HAP-1 (cell line): ENCODE results near the gene MCF2L2.

Experiments
- DNase-seq, 2 experiments: peaks; one replicate each; pipeline ENCODE4 v3.0.0-alpha.2; 2016 to 2020; ENCODE audit warnings: low spot score in 2 of 2
- H3K27me3 ChIP-seq: fragments of 250-450 bp; sonication (Bioruptor Pico); 2 replicates; pipeline ENCODE4 v1.5.1; 2020; ENCODE audit warnings: low read depth, mild to moderate bottlenecking, moderate library complexity
- H3K36me3 ChIP-seq: fragments of 250-450 bp; sonication (Bioruptor Pico); replicated peaks from 2 replicates; pipeline ENCODE4 v1.5.1; 2020; ENCODE audit warnings: mild to moderate bottlenecking
- H3K4me1 ChIP-seq: fragments of 250-450 bp; sonication (Bioruptor Pico); 2 replicates; pipeline ENCODE4 v1.5.1; 2020; ENCODE audit warnings: mild to moderate bottlenecking
- H3K4me3 ChIP-seq: fragments of 250-450 bp; sonication (Bioruptor Pico); 2 replicates; pipeline ENCODE4 v1.5.1; 2020; ENCODE audit warnings: mild to moderate bottlenecking, moderate library complexity
- H3K9me3 ChIP-seq: fragments of 250-450 bp; sonication (Bioruptor Pico); 2 replicates; pipeline ENCODE4 v1.5.1; 2020; ENCODE audit warnings: mild to moderate bottlenecking, moderate library complexity
- in situ Hi-C: fragments of 300-500 bp; cut with MboI; formaldehyde crosslinking; loops from 3 replicates; pipeline ENCODE4 v1.14.3; 2020; ENCODE audit warnings: low sequenced_read_pairs, inconsistent platforms, mixed read lengths

MCF2L2 gene

GRCh38 chr3:183356920-183357319, 71.5 kb downstream of the MCF2L2 start:
- no peaks in the 10 kb centered on the region for H3K9me3 ChIP-seq
- no peak overlapping the region for H3K4me3 ChIP-seq
- H3K36me3 ChIP-seq = no peaks in the 10 kb centered on the region
- H3K4me1 ChIP-seq = no peaks in the 10 kb centered on the region
- H3K27me3 ChIP-seq = no peaks in the 10 kb centered on the region
- DNase-seq = no peak
- in situ Hi-C loops = no loop called here

- in situ Hi-C loops = no loop called here
- Histone ChIP-seq H3K27me3 (no peaks in the 10 kb centered on the region), H3K36me3 (no peaks in the 10 kb centered on the region), H3K4me1 (no peaks in the 10 kb centered on the region), H3K9me3 (no peaks in the 10 kb centered on the region), H3K4me3 (no peak overlapping the region)
- DNase-seq = no peak
Observed at GRCh38 chr3:183354874-183355273, 73.5 kb downstream of the MCF2L2 start.

GRCh38 chr3:183354325-183354831, 74.0 kb downstream of the MCF2L2 start:
- Histone ChIP-seq H3K27me3 (no peaks in the 10 kb centered on the region), H3K4me1 (no peaks in the 10 kb centered on the region), H3K9me3 (no peaks in the 10 kb centered on the region), H3K36me3 (no peaks in the 10 kb centered on the region), H3K4me3 (no peak overlapping the region)
- in situ Hi-C loops = no loop called here
- no peak for DNase-seq

- in situ Hi-C loops = no loop called here
- DNase-seq = no peak
Observed at GRCh38 chr3:183353421-183353820, 75.0 kb downstream of the MCF2L2 start.

GRCh38 chr3:183350164-183350563, 78.3 kb downstream of the MCF2L2 start:
- Histone ChIP-seq H3K36me3 (no peaks in the 10 kb centered on the region), H3K4me1 (no peaks in the 10 kb centered on the region), H3K27me3 (no peaks in the 10 kb centered on the region), H3K4me3 (no peak overlapping the region), H3K9me3 (no peaks in the 10 kb centered on the region)
- in situ Hi-C loops = no loop called here
- DNase-seq = no peak

More at GRCh38 chr3:183353421-183353820, 75.0 kb downstream of the MCF2L2 start:
- no peaks in the 10 kb centered on the region for H3K4me1 ChIP-seq
- H3K27me3 ChIP-seq = no peaks in the 10 kb centered on the region
- H3K36me3 ChIP-seq = no peaks in the 10 kb centered on the region
- H3K4me3 ChIP-seq = no peak overlapping the region
- no peaks in the 10 kb centered on the region for H3K9me3 ChIP-seq

- in situ Hi-C loops = no loop called here
- no peaks in the 10 kb centered on the region for H3K36me3 ChIP-seq
- H3K27me3 ChIP-seq = no peaks in the 10 kb centered on the region
- H3K4me1 ChIP-seq = no peaks in the 10 kb centered on the region
- no peak overlapping the region for H3K4me3 ChIP-seq
- no peak for DNase-seq
- H3K9me3 ChIP-seq = no peaks in the 10 kb centered on the region
Observed at GRCh38 chr3:183349421-183350157, 78.8 kb downstream of the MCF2L2 start.

DNA sequence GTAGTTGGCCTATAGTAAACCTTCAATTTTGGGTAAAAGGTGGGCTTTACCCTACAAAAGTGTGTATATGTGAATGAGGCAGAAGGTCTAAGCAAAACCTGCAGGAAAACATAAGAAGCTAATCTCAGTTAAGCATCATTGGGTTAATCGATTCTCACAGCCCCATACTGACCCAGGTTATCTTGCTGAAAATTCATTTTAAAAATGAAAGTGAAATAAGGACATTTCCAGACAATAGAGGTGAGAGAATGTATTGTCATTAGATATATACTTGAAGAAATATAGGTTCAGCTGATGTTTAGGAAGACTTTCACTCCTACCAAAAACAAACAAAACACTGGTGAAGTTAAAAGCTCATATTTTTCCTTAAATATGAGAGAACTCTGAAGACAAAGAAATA, 85.6 kb downstream of the MCF2L2 start:
- no peaks in the 10 kb centered on the region for H3K9me3 ChIP-seq
- H3K4me3 ChIP-seq = no peak overlapping the region
- no peaks in the 10 kb centered on the region for H3K27me3 ChIP-seq
- H3K4me1 ChIP-seq = no peaks in the 10 kb centered on the region
- no peaks in the 10 kb centered on the region for H3K36me3 ChIP-seq
- in situ Hi-C loops = no loop called here
- no peak for DNase-seq

DNA sequence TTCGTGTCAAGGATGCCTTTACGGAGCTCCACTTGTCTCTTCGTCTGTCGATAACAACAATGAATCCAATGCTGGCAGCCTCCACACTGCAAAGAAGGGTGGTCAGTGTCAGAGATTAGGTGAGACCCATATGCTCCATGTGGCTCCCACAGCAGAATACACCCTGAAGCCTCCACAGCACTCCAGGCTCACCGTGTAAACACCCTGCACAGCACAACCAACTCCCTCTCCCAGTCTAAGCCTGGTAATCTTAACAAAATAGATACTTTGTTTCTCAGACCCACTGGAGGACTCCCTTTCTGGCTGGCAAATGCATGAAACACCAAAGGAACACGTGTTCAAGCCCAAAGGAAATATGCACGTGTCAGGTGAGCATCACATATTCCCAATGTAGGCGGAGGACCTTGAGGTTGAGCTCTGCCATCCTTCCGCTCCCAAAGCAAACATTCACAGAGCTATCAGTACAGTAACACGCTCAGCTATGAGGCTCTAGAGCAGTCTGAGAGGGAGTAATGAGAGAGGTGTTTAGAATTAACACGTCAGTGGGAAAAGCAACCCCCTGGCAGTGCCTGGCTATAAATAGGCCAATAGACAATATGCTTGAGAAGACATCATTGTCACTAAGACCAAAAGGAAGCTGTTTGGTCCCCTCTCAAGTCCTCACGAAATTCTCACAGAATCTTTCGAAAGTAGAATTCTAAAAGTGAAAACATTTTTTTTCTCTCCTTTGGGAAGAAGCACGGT, 86.7 kb downstream of the MCF2L2 start:
- H3K9me3 ChIP-seq = no peaks in the 10 kb centered on the region
- DNase-seq = no peak
- no peaks in the 10 kb centered on the region for H3K27me3 ChIP-seq
- H3K4me3 ChIP-seq = no peak overlapping the region
- H3K4me1 ChIP-seq = no peaks in the 10 kb centered on the region
- H3K36me3 ChIP-seq = no peaks in the 10 kb centered on the region
- in situ Hi-C loops = no loop called here

DNA sequence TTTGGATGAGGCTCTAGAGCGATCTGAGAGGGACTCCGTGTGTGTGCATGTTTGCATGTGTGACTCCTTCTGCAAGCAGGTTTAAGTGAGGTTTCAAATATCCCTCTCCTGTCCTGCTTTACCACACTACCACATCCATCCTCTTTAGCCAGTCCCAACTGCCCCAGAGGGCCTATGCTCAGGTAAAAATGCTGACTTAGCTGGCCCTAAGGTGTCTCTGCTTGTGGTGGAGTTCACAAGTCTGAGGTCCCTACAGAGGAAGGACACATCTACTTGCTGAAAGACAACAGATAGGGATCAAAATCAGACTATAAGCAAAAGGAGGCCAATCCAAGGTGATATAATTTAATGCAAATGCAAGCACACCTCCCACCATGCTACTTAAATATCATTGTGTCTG, 88.2 kb downstream of the MCF2L2 start:
- Histone ChIP-seq H3K4me3 (no peak overlapping the region), H3K36me3 (no peaks in the 10 kb centered on the region), H3K9me3 (no peaks in the 10 kb centered on the region), H3K27me3 (no peaks in the 10 kb centered on the region), H3K4me1 (no peaks in the 10 kb centered on the region)
- in situ Hi-C loops = no loop called here
- no peak for DNase-seq

GRCh38 chr3:183339461-183340086, 88.8 kb downstream of the MCF2L2 start:
- in situ Hi-C loops = no loop called here
- DNase-seq = no peak
- Histone ChIP-seq H3K4me1 (no peaks in the 10 kb centered on the region), H3K27me3 (no peaks in the 10 kb centered on the region), H3K4me3 (no peak overlapping the region), H3K36me3 (no peaks in the 10 kb centered on the region), H3K9me3 (no peaks in the 10 kb centered on the region)

DNA sequence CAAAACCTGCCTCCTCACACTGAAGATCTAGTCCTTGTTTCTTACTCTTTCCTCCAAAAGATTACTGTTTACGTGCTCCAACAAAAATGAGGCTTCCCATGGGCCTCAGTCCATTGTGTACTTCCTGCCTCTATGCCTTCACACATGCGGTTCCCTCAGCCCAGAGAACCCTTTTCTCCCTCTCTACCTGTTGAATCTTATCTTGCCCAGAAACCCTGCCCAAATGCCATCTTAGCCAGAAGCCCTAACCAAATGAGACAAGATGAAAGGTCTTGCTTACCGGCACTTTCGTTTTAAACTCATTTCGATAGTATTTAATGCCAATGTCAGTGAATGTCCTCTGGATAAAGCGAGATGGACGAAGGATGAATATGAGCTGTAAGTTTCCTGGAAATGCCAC, 89.9 kb downstream of the MCF2L2 start:
- Histone ChIP-seq H3K27me3 (no peaks in the 10 kb centered on the region), H3K9me3 (no peaks in the 10 kb centered on the region), H3K36me3 (no peaks in the 10 kb centered on the region), H3K4me3 (no peak overlapping the region), H3K4me1 (no peaks in the 10 kb centered on the region)
- in situ Hi-C loops = no loop called here
- no peak for DNase-seq

DNA sequence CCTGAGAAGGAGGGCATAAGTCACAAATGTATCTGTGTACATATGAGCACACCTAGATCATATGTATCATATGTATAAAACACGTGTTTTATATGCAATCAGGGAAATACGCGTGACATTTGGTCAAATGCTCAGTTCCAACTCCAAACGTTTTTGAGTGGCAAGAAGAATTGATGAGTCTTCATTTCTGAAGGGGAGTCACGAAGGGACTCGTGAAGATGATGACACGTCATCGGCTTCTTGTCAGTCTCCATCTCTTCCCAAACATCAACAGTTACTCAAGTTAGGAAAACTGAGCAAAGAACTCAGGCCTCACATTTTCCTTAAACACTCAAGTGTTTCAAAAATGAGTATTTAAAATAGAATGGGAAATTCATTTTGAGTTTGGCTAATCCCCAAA, 95.9 kb downstream of the MCF2L2 start:
- in situ Hi-C loops = no loop called here
- Histone ChIP-seq H3K4me3 (no peak overlapping the region), H3K4me1 (peaks cover 13% of the 10 kb centered on the region), H3K27me3 (no peaks in the 10 kb centered on the region), H3K9me3 (no peaks in the 10 kb centered on the region), H3K36me3 (no peaks in the 10 kb centered on the region)
- DNase-seq = no peak

DNA sequence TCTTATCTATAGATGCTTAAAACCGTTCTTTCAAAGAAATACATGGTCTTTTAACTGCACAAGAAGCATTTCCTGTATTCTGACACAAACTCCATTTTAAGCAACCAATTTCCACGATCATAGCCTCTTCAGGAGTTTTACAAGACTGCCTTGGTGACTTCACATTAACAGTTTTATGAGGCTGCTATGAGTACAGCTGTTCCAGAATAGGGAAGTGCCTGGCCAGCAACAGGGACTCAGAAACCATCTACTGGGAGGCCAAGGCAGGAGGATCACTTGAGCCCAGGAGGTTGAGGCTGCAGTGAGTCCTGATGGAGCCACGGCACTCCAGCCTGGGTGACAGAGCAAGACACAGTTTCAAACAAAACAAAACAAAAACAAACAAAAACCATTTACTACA, 96.9 kb downstream of the MCF2L2 start:
- no peak for DNase-seq
- H3K4me1 ChIP-seq = peaks cover 13% of the 10 kb centered on the region
- no peak overlapping the region for H3K4me3 ChIP-seq
- in situ Hi-C loops = no loop called here
- no peaks in the 10 kb centered on the region for H3K36me3 ChIP-seq
- no peaks in the 10 kb centered on the region for H3K27me3 ChIP-seq
- no peaks in the 10 kb centered on the region for H3K9me3 ChIP-seq

DNA sequence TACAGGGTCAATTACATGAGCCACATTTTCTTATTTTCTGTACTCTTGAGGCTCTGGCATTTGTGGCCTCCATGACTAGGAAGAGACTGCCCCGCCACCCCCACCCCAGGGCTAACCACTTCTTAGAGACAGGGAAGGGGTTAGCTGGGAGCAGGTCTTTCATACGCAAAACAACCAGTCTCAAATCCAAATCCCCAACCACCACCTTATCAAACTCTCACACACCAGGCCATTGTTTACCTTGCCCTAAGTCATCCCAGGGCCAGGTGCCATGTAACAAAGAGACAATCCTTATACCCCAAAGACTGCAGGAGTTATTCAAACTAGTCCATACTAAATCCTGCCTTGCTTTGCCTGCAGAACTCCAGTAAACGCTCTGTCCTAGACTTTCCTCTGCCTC, 97.5 kb downstream of the MCF2L2 start:
- DNase-seq = peak; percentile 69
- H3K4me1 ChIP-seq = peaks cover 13% of the 10 kb centered on the region
- in situ Hi-C loops = no loop called here
- H3K36me3 ChIP-seq = no peaks in the 10 kb centered on the region
- no peak overlapping the region for H3K4me3 ChIP-seq
- H3K9me3 ChIP-seq = no peaks in the 10 kb centered on the region
- H3K27me3 ChIP-seq = no peaks in the 10 kb centered on the region
